Activated CD4-positive, alpha-beta T cell treated with anti-CD3 and anti-CD28 coated beads, Interleukin-10, Interleukin-2, amounts not matched to agents 100 ng/mL and 50 ng/mL, durations not matched to agents 16 hours and 8 hours (primary cell): ENCODE data around the gene IFI30.

Experiments used
- DNase-seq: peaks from one replicate; pipeline ENCODE4 v3.0.0-alpha.2; 2020

The IFI30 gene

DNA sequence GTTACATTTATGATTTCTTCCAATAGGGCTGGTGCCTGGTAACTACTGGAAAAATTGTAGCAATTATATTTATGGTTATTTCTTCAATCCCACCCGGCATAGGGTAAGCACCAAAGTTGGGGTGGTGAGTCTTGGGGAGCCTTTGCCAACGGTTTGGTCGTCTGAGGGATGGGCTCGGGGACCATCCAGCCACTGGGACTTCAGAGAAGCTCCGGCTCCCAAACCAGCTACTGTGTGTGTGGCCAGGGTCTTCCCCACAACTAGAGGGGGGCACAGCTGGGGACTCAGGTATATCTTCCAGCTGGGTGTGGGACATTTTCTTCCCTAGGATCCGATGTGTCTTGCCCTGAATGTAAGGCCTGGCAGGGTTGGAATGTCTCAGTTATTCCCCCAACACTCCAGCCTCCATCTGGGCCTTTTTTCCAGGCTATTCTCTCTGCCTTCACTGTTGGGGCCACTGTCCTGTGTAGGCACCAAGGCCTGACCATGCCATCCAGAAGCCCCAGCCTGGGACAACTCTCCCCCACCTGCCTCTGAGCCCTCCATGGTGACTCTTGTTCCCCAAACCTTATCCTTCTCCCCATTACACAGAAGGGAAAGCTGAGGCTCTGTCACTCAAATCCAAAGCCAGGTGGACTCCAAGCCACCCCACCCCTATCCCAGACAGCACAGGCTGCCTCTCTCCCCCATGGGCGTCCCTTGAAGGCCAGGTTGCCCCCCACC is 1.1 kb upstream of the IFI30 start:
- DNase-seq = no peak

DNA sequence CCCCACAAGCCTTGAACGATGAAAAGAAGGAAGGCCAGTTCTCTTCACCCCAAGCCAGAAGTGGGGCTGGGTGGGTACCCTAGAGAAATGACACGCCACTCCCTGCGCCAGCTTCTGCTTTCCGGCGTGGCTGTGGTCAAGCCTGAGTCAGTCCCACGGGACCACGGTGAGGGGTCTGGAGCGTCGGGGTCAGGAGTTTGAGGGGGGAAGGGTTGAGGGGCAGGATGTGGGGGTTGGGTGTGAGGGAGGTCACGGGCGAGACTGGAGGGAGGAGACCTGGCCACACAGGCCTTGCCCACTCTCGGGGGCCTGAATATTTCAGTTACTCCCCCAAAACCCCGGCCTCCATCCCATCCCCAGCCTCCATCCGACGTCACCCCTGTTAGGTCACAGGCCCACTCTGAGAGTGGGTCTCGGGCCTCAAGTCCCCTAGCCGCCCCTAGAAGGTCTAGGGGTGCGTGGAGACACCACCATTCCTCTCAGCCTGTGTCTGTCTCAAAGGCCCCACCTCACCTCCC is 500 bp upstream of the IFI30 start:
- DNase-seq = no peak

GRCh38 chr19:18174983-18175382 is 1.4 kb downstream of the IFI30 start:
- DNase-seq = no peak

DNA sequence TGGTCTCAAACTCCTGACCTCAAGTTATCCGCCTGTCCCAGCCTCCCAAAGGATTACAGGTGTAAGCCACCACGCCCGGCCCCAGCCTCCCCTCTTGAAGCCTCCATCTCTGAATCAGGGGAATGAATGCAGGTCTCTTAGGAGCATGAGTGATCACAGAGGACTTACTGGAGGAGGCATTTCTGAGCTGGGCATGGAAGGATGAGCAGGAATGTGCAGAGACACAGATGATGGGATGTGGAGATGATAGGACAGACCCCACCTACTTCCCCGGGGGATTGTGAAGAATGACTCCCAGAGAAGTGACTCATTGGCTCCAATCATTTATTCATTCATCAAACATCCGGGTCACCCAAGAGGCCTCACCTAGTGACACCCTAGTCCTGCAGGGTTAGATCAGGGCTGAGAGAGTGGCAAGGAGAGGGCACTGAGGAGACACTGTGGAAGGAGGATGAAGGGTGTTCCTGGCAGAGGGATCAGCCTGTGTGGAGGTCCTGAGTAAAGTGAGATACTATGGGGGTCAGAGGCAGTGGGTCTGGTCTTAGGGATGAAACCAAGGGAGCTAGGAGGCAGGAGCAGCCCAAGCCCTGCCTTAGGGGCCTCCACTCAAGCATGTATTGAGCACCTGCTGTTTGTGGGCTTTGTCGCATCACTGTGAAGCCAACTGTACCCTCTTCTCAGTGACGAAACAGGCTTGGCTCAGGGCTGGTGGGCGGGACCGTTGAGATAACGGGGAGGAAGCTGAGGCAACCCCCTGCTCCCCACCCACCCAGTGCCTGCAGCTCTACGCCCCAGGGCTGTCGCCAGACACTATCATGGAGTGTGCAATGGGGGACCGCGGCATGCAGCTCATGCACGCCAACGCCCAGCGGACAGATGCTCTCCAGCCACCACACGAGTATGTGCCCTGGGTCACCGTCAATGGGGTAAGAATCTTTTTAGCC is 3.0 kb downstream of the IFI30 start:
- DNase-seq = no peak

DNA sequence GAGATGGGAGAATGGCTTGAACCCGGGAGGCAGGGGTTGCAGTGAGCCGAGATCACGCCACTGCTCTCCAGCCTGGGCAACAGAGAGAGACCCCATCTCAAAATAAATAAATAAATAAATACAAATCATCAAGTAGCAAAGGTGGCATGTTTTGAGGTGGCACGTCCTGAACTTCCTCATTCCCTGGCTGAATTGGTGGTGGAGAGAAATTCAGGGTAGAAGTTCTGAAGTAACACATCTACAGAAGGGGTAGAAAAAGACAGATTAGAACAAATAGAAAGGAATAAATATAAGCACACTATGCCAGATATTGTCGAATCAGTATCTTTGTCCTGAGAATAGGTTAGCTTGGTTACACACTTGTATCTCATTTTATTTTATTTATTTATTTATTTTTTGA is 6.3 kb downstream of the IFI30 start:
- DNase-seq = no peak

DNA sequence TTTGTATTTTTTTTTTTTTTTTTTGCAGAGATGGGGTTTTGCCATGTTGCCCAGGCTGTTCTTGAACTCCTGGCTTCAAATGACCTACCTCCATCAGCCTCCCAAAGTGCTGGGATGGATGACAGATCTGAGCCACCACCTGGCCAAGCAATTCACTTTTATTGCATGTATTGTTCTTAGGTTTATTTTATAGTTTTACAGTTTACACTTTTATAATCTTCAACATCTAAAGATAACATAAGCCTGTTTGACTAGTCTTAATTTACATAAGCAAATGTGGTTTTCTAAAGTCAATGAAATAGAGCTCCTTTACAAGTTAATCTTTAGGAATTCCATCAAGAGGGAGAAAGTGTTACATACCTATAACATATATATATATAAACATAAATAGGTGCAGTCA is 9.9 kb downstream of the IFI30 start:
- no peak for DNase-seq

DNA sequence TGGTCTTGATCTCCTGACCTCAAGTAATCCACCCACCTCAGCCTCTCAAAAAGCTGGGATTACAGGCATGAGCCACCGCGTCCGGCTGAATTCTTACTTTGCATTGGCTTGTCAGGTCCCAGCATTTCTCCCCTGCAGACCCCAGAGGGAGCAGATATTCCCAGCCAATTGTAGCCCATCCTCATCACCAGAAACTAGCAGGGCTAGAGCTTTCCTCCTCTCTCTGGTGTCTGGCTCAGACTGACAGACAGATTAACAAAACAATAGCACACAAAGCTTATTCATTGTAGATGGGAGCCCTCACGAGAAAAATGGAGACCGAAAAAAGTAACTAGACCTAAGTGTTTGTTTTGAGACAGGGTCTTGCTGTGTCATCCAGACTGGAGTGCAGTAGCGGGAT is 11.9 kb downstream of the IFI30 start:
- DNase-seq = no peak

DNA sequence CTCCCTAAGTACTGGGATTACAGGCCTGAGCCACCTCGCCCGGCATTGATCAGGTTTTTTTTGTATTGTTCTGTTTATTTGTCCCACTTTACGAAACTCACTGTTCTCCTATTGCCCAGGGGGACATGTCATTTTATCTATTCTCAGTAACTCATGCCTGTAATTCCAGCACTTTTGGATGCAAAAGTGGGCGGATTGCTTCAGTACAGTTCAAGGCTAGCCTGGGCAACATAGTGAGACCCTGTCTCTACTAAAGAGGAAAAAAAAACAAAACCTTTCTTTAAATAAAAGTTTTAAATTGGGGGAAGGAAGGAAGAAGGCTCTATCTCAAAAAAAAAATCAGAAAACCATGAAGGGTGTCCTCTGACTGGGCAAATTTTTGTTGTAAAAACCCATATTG is 16.7 kb downstream of the IFI30 start:
- DNase-seq = no peak

DNA sequence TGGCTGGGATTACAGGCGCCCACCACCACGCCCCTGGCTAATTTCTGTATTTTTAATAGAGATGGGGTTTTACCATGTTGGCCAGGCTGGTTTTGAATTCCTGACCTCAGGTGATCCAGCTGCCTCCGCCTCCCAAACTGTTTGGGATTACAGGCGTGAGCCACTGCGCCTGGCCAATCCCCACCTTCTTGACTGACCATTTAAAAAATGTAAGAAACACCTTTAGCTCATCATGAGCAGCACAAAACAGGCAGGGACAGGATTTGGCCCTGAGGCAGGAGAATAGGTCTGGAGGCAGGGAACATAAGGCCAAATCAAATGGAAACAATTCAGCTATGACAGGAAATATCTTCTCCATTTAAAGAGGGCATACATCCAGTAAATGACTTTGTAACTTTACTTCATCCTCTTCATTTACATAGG is 18.0 kb downstream of the IFI30 start:
- no peak for DNase-seq

- DNase-seq = peak; percentile 100
These were observed 19.2 kb downstream of the IFI30 start, which contains the start of gene MPV17L2 for GRCh38 chr19:18192673-18193387. Gene MPV17L2, plus strand, starts transcription at chr19:18193218. Its CDS starts 64 bp downstream, at chr19:18193282.

DNA sequence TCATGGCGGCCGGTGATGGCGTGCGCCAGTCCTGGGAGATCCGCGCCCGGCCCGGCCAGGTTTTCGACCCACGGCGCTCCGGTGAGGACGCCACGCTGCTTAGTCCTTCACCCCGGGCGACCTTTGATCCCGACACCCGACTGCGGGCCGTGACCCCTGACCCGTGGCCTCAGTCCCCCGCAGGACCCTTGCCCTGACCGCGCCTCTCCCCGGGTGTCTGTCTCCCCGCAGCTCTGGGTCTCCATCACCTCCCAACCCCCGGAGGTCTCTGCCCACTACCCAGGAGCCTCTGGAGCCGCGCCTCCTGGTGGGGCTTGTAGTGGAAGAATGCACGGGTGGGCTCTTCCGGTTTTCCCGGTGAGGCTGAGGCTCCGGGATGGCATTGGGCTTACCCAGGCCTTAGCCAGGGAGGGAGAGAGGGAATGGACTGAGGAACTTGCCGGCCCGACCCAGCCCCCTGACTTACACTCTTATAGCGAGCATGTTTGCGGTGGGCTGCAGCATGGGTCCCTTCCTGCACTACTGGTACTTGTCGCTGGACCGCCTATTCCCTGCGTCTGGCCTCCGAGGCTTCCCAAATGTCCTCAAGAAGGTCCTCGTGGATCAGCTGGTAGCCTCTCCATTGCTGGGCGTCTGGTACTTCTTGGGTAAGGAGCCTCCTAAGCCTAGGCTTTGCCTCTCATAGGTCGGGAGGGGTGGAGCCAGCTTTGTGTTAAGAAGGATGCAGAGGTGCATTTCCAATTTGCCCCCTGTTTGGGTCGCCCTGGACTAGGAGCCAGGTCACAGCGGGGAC is 20.0 kb downstream of the IFI30 start:
- DNase-seq = peak; percentile 16

DNA sequence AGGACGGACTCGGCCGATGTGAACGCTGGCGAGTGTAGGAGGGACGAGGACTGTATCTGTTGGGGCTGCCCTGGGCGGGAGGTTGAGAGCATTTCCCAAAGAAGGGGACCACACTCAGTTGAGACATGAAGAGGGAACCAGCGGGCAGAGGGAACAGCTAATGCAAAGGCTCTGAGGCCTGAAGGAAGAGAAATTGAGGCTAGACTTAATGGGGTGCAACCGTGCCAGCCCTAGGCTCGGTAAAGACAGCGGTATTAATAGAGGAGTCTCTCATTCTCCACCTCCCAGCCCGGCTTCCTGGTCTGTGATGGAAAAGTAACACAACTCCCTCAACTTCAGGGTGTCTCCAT is 20.5 kb downstream of the IFI30 start:
- DNase-seq = no peak

GRCh38 chr19:18194554-18195238 is 21.1 kb downstream of the IFI30 start:
- DNase-seq = peak; percentile 27

DNA sequence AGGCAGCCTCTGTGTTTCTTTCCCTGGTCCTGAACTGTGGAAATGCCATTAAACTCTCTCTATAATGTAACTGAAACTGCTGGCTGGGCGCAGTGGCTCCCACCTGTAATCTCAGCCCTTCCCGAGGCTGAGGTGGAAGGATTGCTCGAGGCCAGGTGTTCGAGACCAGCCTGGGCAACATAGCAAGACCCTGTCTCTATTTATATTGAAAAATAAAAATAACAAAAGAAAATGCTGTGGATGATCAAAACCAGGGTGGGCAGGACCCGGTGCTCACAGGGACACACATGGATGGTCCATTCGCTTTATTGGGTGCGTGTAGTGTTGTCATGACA is 22.9 kb downstream of the IFI30 start:
- no peak for DNase-seq

GRCh38 chr19:18197306-18197705 is 23.7 kb downstream of the IFI30 start:
- no peak for DNase-seq

DNA sequence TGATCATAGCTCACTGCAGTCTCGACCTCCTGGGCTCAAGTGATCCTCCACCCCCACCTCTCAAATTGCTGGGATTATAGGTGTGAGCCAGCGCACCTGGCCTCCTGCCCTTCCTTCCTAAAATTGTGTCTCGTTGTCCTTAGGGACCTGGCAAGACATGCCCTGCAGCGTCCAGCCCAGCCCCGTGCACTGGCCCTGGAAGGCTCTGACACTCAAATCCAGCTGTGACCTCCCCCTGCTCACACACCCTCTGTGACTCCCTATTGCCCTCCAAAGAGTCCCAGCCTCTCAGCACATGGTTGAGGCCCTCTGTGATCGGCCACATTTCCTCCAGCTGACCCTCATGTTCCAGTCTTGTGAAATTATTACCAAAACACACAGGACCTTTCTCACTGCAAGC is 24.3 kb downstream of the IFI30 start:
- DNase-seq = no peak

GRCh38 chr19:18198374-18198773 is 24.8 kb downstream of the IFI30 start:
- DNase-seq = no peak

- DNase-seq = no peak
These were observed 28.8 kb downstream of the IFI30 start for GRCh38 chr19:18202397-18202777.

- no peak for DNase-seq
These were observed 29.3 kb downstream of the IFI30 start for GRCh38 chr19:18202778-18203407.

DNA sequence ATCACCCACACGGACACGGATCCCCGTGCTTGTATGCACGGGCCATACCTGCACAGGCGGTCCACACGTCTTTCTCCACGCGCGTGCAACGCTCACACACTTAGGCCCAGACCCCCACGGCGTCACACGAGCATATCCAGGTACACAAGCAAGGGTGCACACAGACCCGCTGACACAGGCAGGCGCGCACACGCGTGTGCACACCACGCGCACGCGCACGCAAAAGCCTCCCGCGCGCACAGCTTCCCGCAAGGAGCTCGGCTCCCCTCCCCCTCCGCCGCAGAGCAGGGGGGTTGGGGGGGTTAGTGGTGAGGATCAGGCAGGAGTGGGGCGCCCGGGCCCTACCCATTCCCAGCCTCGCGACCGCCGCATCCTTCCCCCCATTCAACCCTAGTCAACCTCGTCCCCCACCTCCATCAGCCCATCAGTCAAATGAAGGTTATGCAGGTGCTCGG is 29.8 kb downstream of the IFI30 start:
- peak; percentile 51 for DNase-seq

- DNase-seq = peak; percentile 100
These were observed 30.3 kb downstream of the IFI30 start, which contains the start of gene RAB3A for GRCh38 chr19:18203863-18204393. Gene RAB3A, minus strand, starts transcription at chr19:18204042. Its CDS starts 1,302 bp downstream, at chr19:18202740.
